GM19023 (cell line): ENCODE measurements around the gene MEIKIN.

Source experiments
- ATAC-seq: cut with Tn5 transposase; IDR thresholded peaks from one replicate; pipeline ENCODE4 v1.9.1; 2021; ENCODE audit warnings: mild to moderate bottlenecking, moderate library complexity; ENCODE audit not compliant: unreplicated experiment

Gene MEIKIN, protein sequence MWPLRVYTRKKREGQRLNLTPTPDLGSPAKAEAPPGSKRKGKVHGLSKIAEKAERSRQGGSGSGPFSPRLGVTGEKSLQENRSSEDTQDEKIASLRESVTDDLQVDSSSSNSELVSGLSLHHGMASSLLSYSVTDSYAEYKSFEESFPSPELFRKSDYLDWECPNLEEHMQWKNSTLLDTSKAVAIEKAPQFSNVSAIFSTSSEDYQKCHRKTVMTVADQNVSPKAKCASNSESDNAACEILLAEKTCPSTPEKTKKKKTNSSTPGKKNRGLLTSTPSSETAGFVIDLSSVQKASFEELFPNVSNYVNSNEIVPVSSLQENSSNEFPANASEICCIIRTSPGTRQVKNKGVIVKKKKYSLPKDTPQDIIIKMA

GRCh38 chr5:131945551-131946168 lies at the start of gene MEIKIN:
TSS of gene MEIKIN (minus strand) at chr5:131945663. CDS start at chr5:131945505, 158 bp downstream.
- no peak for ATAC-seq

GRCh38 chr5:131994533-131995226 lies 49.2 kb upstream of the MEIKIN start:
- ATAC-seq, result no peak

- no peak for ATAC-seq
Observed at GRCh38 chr5:131994090-131994489, 48.6 kb upstream of the MEIKIN start.

- no peak for ATAC-seq
Observed at GRCh38 chr5:131993676-131994075, 48.2 kb upstream of the MEIKIN start.

GRCh38 chr5:131992370-131992769 lies 46.9 kb upstream of the MEIKIN start:
- ATAC-seq, result no peak

DNA sequence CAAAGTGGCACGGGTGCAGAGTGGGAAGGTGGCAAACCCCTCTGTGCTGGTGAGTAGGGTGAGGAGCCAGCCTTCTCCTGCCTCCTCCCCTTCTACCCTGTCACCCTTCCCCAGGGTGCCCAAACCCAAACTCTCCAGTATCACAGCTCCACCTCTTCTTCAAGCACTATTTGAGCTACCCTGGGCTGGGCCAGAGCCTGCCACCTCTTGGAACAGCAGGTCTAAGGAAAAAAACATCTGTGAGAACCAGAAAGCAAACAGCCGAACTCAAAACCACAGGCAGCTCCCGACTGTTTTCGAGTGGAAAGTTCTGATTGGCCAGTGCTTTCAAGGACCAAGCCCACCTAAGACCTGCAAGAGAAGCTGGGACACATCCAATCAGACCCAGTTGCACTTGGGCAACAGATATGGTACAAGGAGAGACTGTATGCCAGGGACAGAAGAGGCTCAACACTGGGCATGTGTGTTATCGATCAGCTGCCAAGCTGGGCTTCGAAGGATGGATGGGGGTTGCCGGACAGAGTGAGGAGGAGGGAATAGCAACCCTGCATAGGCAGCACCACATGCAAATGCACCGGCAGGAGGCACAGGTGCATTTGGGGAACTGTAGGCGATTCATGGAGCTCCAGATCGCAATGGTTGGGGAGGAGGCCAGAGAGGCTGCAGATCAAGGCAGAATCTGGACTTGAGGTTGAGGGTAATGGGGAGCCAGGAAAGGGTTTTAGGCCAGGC lies 46.3 kb upstream of the MEIKIN start:
- ATAC-seq, result no peak

DNA sequence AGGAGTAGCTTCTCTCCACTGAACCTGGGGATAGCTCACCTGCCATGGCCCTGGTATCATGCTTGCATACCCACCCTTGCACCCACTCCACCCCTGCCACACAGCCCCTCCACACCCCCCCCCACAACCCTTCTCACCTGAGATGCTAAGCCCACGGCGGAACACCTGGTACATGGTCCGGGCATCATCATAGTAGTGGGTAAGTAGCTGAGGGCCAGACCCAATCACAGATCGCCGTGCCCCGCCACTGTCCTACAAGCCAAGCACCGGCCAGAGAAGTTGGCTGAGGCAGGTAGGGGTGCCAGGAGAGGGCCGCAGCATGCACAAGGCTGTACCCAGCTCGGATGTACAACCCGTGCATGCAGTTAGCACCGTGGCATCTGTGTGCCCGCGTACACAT lies 45.3 kb upstream of the MEIKIN start:
- no peak for ATAC-seq

GRCh38 chr5:131988601-131989000 lies 43.1 kb upstream of the MEIKIN start:
- ATAC-seq, result no peak

DNA sequence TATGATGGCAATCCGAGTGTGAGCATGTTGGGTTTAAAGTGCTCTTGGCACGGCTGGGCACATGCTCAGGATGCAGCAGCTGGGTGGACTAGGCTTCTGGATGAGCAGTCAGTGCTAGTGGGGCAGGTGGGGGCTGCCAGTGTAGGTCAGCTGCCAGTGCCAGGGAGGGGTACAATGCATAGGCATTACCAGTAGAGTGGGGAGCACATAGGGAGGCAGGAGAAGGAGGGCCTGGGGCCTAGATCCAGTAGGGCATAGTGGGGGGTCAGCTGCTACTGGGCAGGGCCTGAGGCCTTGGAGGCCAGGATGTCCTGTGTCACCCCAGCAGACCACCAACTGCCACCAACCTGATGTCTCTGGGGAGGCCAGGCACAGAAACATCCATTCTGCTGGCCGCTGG lies 41.8 kb upstream of the MEIKIN start:
- ATAC-seq, result no peak

- no peak for ATAC-seq
Observed at GRCh38 chr5:131986161-131986912, 40.9 kb upstream of the MEIKIN start.

- ATAC-seq, result no peak
Observed at GRCh38 chr5:131984956-131985665, 39.6 kb upstream of the MEIKIN start.

DNA sequence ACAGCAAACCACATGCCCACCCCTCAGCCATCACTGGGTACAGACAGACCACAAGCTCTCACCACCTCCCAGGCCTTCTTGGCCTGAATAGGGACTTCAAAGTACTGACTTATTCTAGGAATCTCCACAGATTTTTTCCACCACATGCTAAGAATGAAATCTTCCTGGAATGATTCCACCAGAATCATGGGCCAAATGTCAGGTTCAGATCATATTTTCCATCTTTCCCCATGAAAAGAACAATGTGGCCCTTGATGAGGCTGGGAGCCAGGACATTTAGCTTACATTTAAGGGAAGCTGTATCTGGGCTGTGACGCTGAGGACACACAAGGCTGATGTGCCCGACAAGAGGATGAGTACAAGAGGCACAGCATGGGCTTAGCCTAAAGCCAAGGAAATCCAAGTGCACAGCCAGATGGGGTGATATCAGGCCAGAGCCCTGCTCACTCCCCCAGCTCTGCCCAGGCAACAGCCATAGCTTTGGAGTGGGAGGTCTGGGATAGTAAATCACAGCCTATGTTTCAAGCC lies 37.8 kb upstream of the MEIKIN start:
- no peak for ATAC-seq

DNA sequence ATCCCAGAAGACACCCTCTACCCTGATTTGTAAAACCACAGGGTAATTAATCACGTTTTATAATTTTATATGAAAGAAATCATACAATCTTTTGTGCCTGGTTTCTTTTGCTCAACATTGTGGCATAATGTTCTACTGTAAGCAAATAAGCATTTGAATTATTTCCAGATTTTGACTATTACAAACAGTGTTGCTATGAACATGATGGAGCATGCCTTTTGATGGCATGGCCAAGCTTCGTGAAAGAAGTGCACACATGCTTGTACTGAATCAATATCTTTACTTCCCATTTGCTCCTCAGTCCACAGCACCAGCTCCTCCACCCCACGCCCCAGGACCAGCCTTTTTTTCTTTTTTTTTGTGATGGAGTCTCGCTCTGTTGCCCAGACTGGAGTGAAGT lies 36.1 kb upstream of the MEIKIN start:
- no peak for ATAC-seq

- no peak for ATAC-seq
Observed at GRCh38 chr5:131980696-131981095, 35.2 kb upstream of the MEIKIN start.

DNA sequence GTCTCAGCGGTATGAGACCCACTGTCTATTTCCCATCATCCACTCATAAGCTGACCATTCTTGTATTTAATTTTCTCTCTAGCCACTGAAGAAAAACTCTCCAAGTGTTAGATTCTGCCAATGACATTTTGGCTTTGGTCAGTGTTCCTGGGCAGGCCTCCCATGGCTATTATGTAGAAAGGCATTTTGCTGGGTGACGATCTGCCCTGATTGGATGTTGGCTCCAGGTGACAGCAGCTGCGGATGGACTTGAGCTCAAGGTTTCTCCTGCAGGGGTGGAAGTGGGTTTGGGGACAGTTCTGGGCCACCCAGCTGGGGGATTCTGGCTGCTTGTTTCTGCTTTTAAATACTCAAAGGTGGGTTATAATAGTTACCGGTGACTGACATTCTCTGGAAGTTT lies 34.4 kb upstream of the MEIKIN start:
- ATAC-seq, result no peak

GRCh38 chr5:131977212-131977604 lies 31.7 kb upstream of the MEIKIN start:
- ATAC-seq, result no peak

- no peak for ATAC-seq
Observed at GRCh38 chr5:131976414-131977211, 31.1 kb upstream of the MEIKIN start.

GRCh38 chr5:131974956-131975726 lies 29.7 kb upstream of the MEIKIN start:
- ATAC-seq, result no peak
